Neural cell (in vitro differentiated cells): ENCODE results near the gene S1PR2. TPM values are rescaled to one million over a fixed set of nuclear protein-coding genes. Genes with fewer than 3 reads are reported as not detected.

ENCODE experiments used
- H2AFZ ChIP-seq: fragments of 200-600, 300-800 bp; sonication (generic), shearing (Covaris generic); 2 replicates; pipeline ENCODE4 v1.6.0; 2014; ENCODE audit warnings: low read depth, mild to moderate bottlenecking, antibody characterized with exemption, low read length, moderate library complexity
- H3F3A ChIP-seq: fragments of 200-600 bp; shearing (Covaris generic); 2 replicates; pipeline ENCODE4 v1.6.1; 2016; ENCODE audit warnings: mild to moderate bottlenecking, moderate library complexity, mixed read lengths, antibody characterized with exemption, low read length; ENCODE audit not compliant: insufficient read depth, poor library complexity, severe bottlenecking
- H3K27ac ChIP-seq: fragments of 200-600, 300-800 bp; sonication (generic), shearing (Covaris generic); 2 replicates; pipeline ENCODE4 v1.5.1; 2014; ENCODE audit warnings: mild to moderate bottlenecking, low read length, moderate library complexity
- H3K27me3 ChIP-seq: fragments of 300-800, 200-600 bp; sonication (generic), shearing (Covaris generic); 2 replicates; pipeline ENCODE4 v1.6.0; 2014; ENCODE audit warnings: mild to moderate bottlenecking, low read depth, low read length, moderate library complexity; ENCODE audit not compliant: insufficient read depth
- H3K36me3 ChIP-seq: fragments of 300-800, 200-600 bp; sonication (generic), shearing (Covaris generic); 2 replicates; pipeline ENCODE4 v1.5.1; 2014; ENCODE audit warnings: mild to moderate bottlenecking, antibody characterized with exemption, low read length, moderate library complexity; ENCODE audit not compliant: insufficient read depth
- H3K4me2 ChIP-seq: fragments of 300-800, 200-600 bp; sonication (generic), shearing (Covaris generic); 2 replicates; pipeline ENCODE4 v1.6.0; 2014; ENCODE audit warnings: mild to moderate bottlenecking, low read length
- H3K4me3 ChIP-seq: fragments of 300-800, 200-600 bp; sonication (generic), shearing (Covaris generic); 2 replicates; pipeline ENCODE4 v1.5.1; 2014; ENCODE audit warnings: mild to moderate bottlenecking, low read length, moderate library complexity
- H3K79me2 ChIP-seq: fragments of 200-600 bp; shearing (Covaris generic); replicated peaks from 2 replicates; pipeline ENCODE4 v1.6.0; 2014; ENCODE audit warnings: mild to moderate bottlenecking, low read length, moderate library complexity; ENCODE audit not compliant: insufficient read depth
- H3K9ac ChIP-seq: fragments of 300-800, 200-600 bp; sonication (generic), shearing (Covaris generic); 2 replicates; pipeline ENCODE4 v1.6.1; 2016; ENCODE audit warnings: mild to moderate bottlenecking, low read length, mixed read lengths
- H3K9me2 ChIP-seq: fragments of 200-600 bp; shearing (Covaris generic); 2 replicates; pipeline ENCODE4 v1.6.1; 2016; ENCODE audit warnings: mild to moderate bottlenecking, low read length, mixed read lengths; ENCODE audit not compliant: insufficient read depth
- H3K9me3 ChIP-seq: fragments of 200-600, 300-800 bp; sonication (generic), shearing (Covaris generic); 2 replicates; pipeline ENCODE4 v1.6.1; 2016; ENCODE audit warnings: mild to moderate bottlenecking, mixed run types, low read length, moderate library complexity, mixed read lengths
- H4K20me1 ChIP-seq: fragments of 200-600 bp; shearing (Covaris generic); 2 replicates; pipeline ENCODE4 v1.6.1; 2016; ENCODE audit warnings: mild to moderate bottlenecking, mixed run types; ENCODE audit not compliant: insufficient read depth
- CTCF ChIP-seq: fragments of 450-650 bp; IDR thresholded peaks from 2 replicates; pipeline ENCODE4 v1.5.1; 2014; ENCODE audit warnings: antibody characterized with exemption, mild to moderate bottlenecking, moderate library complexity; ENCODE audit not compliant: poor library complexity, severe bottlenecking
- EP300 ChIP-seq: fragments of 450-650 bp; conservative IDR thresholded peaks from 2 replicates; pipeline ENCODE4 v1.6.1; 2014; ENCODE audit warnings: antibody characterized with exemption, mild to moderate bottlenecking, moderate library complexity; ENCODE audit not compliant: poor library complexity, severe bottlenecking
- EZH2 ChIP-seq: fragments of 200-600, 300-800 bp; shearing (Covaris generic), sonication (generic); IDR thresholded peaks from 2 replicates; pipeline ENCODE4 v1.6.1; 2014; ENCODE audit warnings: antibody characterized with exemption, low read length, borderline replicate concordance, mild to moderate bottlenecking; ENCODE audit not compliant: insufficient read depth, poor library complexity, severe bottlenecking
- MXI1 ChIP-seq: fragments of 450-650 bp; conservative IDR thresholded peaks from 2 replicates; pipeline ENCODE4 v1.6.1; 2014; ENCODE audit warnings: antibody characterized with exemption, mild to moderate bottlenecking; ENCODE audit not compliant: poor library complexity, severe bottlenecking
- POLR2AphosphoS5 ChIP-seq: IDR thresholded peaks from 2 replicates; pipeline ENCODE4 v1.6.1; 2012
- RAD21 ChIP-seq: fragments of 450-650 bp; conservative IDR thresholded peaks from 2 replicates; pipeline ENCODE4 v1.6.1; 2014; ENCODE audit warnings: antibody characterized with exemption, mild to moderate bottlenecking, moderate library complexity
- REST ChIP-seq: IDR thresholded peaks from 2 replicates; pipeline ENCODE4 v1.6.1; 2012; ENCODE audit warnings: borderline replicate concordance
- SMC3 ChIP-seq: fragments of 450-650 bp; conservative IDR thresholded peaks from 2 replicates; pipeline ENCODE4 v1.6.1; 2014; ENCODE audit warnings: antibody characterized with exemption, mild to moderate bottlenecking, moderate library complexity; ENCODE audit not compliant: poor library complexity
- TAF1 ChIP-seq: IDR thresholded peaks from 2 replicates; pipeline ENCODE4 v1.6.1; 2012; ENCODE audit warnings: low read depth
- polyA plus RNA-seq: library from polyadenylated mRNA; depleted of rRNA; stranded (reverse); fragments of >200 nt; gene quantifications from 2 replicates; pipeline ENCODE4 v1.2.3, GENCODE V29; 2014

Gene S1PR2
- polyA plus RNA-seq, 1 donor from 2014 or later, result 7.5 TPM

DNA sequence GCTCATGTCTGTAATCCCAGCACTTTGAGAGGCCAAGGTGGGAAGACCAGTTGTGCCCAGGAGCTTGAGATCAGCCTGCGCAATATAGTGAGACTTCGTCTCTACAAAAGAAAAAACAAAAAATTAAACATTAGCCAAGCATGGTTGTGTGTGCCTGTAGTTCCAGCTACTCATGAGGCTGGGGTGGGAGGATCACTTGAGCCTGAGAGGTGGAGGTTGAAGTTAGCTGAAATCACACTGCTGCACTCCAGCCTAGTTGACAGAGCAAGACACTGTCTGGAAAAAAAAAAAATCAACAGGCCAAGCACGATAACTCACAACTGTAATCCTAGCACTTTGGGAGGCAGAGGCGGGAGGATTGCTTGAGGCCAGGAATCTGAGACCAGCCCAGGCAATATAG lies 3.9 kb upstream of the S1PR2 start:
- H2AFZ ChIP-seq, result no peak overlapping the region
- no peak for TF ChIP-seq POLR2AphosphoS5
- TF ChIP-seq EP300, result no peak
- H3K36me3 ChIP-seq, result no peaks in the 10 kb centered on the region
- no peaks in the 10 kb centered on the region for H3K9me3 ChIP-seq
- no peaks in the 10 kb centered on the region for H3F3A ChIP-seq
- H3K4me3 ChIP-seq, result no peak overlapping the region
- no peak overlapping the region for H3K27ac ChIP-seq
- no peaks in the 10 kb centered on the region for H4K20me1 ChIP-seq
- H3K79me2 ChIP-seq, result no peaks in the 10 kb centered on the region
- no peaks in the 10 kb centered on the region for H3K27me3 ChIP-seq
- no peak overlapping the region for H3K4me2 ChIP-seq
- H3K9ac ChIP-seq, result no peak overlapping the region
- H3K9me2 ChIP-seq, result no peaks in the 10 kb centered on the region

GRCh38 chr19:10233946-10234345 lies 2.8 kb upstream of the S1PR2 start:
- no peaks in the 10 kb centered on the region for H3K9me3 ChIP-seq
- H3K27me3 ChIP-seq, result no peaks in the 10 kb centered on the region
- no peak overlapping the region for H3K27ac ChIP-seq
- no peaks in the 10 kb centered on the region for H4K20me1 ChIP-seq
- H3K4me2 ChIP-seq, result no peak overlapping the region
- no peak overlapping the region for H2AFZ ChIP-seq
- H3F3A ChIP-seq, result no peaks in the 10 kb centered on the region
- no peak for TF ChIP-seq MXI1
- no peak for TF ChIP-seq TAF1
- no peak for TF ChIP-seq CTCF
- no peak for TF ChIP-seq POLR2AphosphoS5
- TF ChIP-seq EZH2, result no peak
- TF ChIP-seq SMC3, result no peak
- no peak for TF ChIP-seq REST
- TF ChIP-seq RAD21, result no peak
- TF ChIP-seq EP300, result no peak
- no peaks in the 10 kb centered on the region for H3K9me2 ChIP-seq
- H3K36me3 ChIP-seq, result no peaks in the 10 kb centered on the region
- H3K9ac ChIP-seq, result no peak overlapping the region
- peaks cover 3% of the 10 kb centered on the region for H3K79me2 ChIP-seq
- H3K4me3 ChIP-seq, result no peak overlapping the region
